Glomerular visceral epithelial cell (primary cell): ENCODE data around the gene ZNF688.
A peak's percentile ranks its signal among the peaks of the same experiment; 100 is the strongest.
"Not testable (repeated sequence)": the region's sequence is repeated elsewhere in the genome, so short reads cannot be mapped to it uniquely, and the experiment has no call there.

Experiments used
- DNase-seq: peaks from one replicate; pipeline ENCODE4 v3.0.0-alpha.2; 2016; ENCODE audit errors: extremely low spot score

ZNF688 gene

GRCh38 chr16:30533748-30534367 lies 37.7 kb downstream of the ZNF688 start:
- no peak for DNase-seq

- no peak for DNase-seq
These were observed 38.4 kb downstream of the ZNF688 start for GRCh38 chr16:30533146-30533522.

- no peak for DNase-seq
These were observed 39.0 kb downstream of the ZNF688 start for GRCh38 chr16:30532285-30533145.

- DNase-seq, result no peak
These were observed 41.1 kb downstream of the ZNF688 start for GRCh38 chr16:30530163-30531037.

- no peak for DNase-seq
These were observed 42.6 kb downstream of the ZNF688 start for GRCh38 chr16:30528799-30529457.

- DNase-seq, result no peak
These were observed 43.8 kb downstream of the ZNF688 start for GRCh38 chr16:30527635-30528178.

- DNase-seq, result peak; percentile 97
These were observed 44.5 kb downstream of the ZNF688 start for GRCh38 chr16:30526823-30527634.

GRCh38 chr16:30526137-30526822 lies 45.2 kb downstream of the ZNF688 start, which contains the start of gene ZNF768:
Gene ZNF768, minus strand, starts transcription at chr16:30526566. Its CDS starts 153 bp downstream, at chr16:30526413.
- no peak for DNase-seq

GRCh38 chr16:30525844-30526136 lies 45.7 kb downstream of the ZNF688 start:
- no peak for DNase-seq

GRCh38 chr16:30524575-30525568 lies 46.6 kb downstream of the ZNF688 start:
- no peak for DNase-seq

- DNase-seq, result no peak
These were observed 47.5 kb downstream of the ZNF688 start for GRCh38 chr16:30523768-30524574.

- DNase-seq, result not testable (repeated sequence)
These were observed 48.6 kb downstream of the ZNF688 start for GRCh38 chr16:30522702-30523463.

- peak; percentile 68 for DNase-seq
These were observed 49.5 kb downstream of the ZNF688 start for GRCh38 chr16:30521873-30522641.

GRCh38 chr16:30521476-30521872 lies 50.0 kb downstream of the ZNF688 start:
- DNase-seq, result no peak
